Medulla oblongata (tissue), 1 donor: Measurements from ENCODE around the gene HAUS6.
A peak's percentile ranks its signal among the peaks of the same experiment; 100 is the strongest.
"Not testable (repeated sequence)": the region's sequence is repeated elsewhere in the genome, so short reads cannot be mapped to it uniquely, and the experiment has no call there.

Experiments used
- DNase-seq: peaks from one replicate; pipeline ENCODE4 v3.0.0-alpha.2; 2015; ENCODE audit errors: extremely low spot score

Gene HAUS6

DNA sequence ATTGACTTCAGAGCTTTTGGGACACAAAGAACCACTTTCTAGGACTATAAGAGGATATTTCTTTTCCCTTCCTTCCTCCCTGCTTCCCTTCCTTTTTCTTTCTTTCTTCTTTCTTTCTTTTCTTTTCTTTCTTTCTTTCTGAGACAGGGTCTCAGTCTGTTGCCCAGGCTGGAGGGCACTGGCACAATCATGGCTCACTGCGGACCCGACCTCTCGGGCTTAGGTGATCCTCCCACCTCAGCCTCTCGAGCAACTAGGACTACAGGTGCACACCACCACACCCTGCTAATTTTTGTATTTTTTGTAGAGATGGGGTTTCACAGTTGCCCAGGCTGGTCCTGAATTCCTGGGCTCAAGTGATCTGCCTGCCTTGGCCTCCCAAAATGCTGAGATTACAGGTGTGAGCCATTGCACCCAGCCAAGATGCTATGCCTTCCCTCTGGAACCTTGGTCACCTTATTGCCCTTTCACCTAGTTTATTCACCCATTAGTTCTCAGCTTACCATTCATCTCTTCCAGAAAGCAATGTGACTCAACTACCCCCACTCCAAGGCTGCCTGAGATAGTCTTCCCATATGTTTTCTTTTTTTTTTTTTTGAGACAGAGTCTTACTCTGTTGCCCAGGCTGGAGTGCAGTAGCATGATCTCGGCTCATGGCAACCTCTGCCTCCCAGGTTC lies 14.5 kb upstream of the HAUS6 start:
- no peak for DNase-seq

DNA sequence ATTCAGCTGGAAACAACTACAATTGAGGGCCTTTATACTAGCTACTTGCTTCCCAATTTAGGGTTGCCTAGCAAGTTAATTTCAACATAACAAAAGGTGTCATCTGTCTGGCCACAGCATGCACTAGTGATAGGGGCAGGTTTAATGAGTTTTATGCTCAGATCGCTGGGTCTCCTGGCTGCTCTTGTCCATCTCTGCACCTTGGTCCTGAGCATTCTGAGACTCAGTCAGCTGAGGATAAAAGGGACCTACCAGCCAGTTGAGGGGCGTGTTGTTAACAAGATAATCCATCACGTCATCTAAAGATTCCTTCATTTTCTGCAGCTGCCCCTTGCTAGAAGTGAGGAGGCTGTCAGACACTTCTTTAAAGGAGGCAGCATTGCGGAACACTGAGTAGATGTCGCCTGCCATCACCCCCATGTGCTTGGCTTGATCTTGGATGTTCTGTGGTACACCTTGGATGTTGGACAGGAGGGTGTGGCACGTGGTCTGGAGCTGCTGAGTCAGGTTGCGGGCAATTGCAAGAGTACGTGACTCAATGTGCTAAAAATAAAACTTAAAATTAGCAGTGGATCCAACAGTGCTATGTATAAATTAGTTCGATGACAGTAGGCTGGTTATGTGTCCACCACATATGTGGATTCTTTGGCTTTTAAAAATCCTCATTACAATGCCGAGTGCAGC lies 13.5 kb upstream of the HAUS6 start:
- DNase-seq, result no peak

DNA sequence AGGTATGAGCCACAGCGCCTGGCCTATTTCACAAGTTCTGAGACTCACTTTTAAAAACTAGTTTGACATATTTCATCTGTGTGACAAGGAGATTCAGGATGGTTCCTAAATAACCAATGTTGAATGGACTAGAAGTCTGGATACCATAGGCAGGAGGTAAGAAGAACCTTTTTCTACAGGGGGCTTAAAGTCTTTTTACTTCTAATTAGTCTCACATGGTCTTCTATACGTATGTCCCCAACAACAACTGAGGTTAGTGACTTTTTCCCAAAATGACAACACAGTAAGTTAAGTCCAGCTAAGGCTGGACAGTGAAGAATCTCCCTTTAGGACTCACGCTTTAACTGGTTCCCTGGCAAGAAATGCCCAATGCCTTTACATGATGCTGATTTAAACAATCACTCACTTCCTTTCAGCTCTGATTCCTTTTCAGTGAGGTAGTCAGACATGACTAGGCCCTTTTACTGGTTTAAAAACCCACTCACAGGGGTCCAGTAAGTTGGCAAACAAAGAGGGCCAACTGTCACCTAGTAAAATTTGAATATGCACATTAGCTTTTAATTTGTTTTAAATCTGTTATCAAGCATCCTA lies 12.1 kb upstream of the HAUS6 start:
- no peak for DNase-seq

- no peak for DNase-seq
Observed at GRCh38 chr9:19113964-19114679, 11.4 kb upstream of the HAUS6 start.

- DNase-seq, result not testable (repeated sequence)
Observed at GRCh38 chr9:19113064-19113611, 10.4 kb upstream of the HAUS6 start.

DNA sequence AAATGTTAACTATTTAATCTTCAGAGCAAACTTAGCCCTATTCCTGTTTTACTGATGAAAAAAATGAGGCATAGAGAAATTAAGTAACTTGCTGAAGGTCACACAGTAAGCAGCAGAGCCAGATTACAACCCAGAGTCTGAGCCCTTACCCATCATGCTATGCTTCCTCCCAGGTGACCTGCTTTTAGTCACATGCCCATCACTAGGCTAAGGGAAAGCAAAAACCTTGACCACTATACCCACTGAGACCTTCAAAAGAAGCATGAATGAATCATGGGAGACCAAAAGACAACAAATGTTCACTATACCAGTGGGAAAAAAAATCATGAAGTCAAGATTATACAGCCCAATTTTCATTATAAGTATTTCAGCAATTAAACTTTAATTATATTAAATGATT lies 5.3 kb upstream of the HAUS6 start:
- DNase-seq, result no peak

DNA sequence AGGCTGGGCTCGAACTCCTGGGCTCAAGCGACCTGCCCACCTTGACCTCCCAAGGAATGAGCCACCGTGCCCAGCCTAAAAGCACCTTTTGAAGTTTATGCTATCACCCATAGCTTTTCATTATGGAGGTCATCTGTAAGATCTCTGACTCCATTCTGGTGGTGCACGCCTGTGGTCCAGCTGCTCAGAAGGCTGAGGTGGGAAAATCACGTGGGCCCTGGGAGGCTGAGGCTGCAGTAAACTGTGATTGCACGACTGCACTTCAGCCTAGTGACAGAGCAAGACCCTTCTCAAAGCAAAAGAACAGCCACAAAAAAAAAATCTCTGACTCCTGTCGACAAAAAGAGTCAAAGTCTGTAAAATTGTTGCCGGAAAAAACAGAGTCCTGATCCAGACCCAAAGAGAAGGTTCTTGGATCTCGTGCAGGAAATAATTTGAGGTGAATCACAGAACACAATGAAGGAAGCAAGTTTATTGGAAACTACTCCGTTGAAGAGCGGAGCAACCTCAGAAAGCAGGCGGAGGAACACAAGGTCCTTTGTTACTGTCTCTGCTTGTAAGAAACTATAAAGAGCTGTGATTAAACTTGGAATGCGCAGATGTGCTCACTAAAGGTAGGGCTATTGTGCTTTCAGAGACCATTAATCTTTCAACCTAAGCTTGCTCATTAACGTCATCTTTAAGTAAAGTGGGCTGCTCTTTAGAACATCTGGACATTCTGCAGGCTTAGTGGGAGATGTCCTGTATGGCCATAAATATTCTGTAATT lies 2.0 kb upstream of the HAUS6 start:
- DNase-seq, result no peak

- no peak for DNase-seq
Observed at GRCh38 chr9:19102181-19102630, 498 bp downstream of the HAUS6 start.

GRCh38 chr9:19101203-19101602 lies 1.5 kb downstream of the HAUS6 start:
- DNase-seq, result no peak

- DNase-seq, result not testable (repeated sequence)
Observed at GRCh38 chr9:19097431-19097830, 5.3 kb downstream of the HAUS6 start.

DNA sequence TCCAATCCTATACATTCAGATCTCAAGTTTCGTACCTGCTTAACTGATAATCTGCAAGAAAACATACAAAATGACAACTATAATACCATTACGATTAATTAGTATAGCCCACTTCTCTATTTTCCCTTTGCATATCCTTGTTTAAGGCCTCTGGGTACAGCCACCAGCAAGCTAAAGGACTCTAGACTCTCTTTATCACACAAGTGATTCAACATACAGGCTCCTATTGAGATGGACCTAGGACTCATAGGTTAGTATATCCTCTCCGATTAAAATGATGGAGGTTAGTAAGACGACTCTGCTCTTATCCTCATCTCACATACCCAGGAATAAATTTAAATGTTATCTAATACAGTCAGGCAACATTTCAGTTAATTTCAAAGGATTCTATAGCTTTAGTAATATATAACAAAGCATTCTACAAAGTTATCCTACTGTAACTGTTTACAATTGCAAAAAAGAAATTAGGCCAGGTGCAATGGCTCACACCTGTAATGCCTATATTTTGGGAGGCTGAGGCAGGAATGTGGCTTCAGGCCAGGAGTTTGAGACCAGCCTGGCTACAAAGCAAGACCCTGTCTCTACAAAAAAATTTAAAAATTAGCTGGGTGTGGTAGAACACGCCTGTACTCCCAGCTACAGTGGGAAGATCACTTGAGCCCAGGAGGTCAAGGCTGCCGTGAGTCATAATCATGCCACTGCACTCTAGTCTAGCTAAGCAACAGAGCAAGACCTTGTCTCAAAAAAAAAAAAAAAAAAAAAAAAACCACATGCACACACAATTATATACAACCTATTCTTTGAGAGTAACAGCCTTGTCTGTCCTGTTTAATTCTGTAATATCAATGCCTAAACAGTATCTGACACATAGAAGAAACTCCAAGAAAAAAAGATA lies 15.4 kb downstream of the HAUS6 start:
- no peak for DNase-seq

DNA sequence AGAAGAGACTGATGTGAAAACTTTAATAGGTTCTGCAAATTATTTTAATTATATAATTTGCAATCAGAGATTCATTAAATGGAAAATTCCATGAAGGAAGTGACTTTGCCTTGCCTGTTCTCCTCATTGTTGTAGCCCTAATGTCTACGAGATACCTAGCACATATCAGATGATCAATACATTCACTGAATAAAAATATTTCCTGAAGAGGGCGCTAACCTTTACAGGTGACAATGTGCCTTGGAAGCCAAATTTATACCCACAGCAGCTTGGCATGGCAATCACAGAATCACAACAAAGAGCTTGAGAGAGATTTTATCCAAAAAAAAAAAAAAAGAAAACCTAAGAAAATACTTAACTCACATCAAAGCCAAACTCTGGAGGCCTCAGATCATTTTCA lies 17.4 kb downstream of the HAUS6 start:
- DNase-seq, result no peak

- DNase-seq, result no peak
Observed at GRCh38 chr9:19074836-19075235, 27.9 kb downstream of the HAUS6 start.

DNA sequence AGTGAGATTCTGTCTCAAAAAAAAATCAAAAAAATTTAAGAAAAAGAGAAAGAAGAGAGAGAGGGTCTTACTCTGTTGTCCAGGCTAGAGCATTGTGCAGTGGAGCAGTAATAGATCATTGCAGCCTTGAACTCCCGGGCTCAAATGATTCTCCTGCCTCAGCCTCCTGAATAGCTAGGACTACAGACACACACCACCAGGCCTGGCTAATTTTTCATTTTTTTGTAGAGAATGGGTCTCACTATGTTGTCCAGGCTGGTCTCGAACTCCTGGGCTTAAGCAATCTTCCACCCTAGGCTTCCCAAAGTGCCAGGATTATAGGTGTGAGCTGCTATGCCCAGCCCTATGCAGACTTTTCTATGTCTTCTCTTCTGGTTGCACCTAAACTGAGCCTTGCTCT lies 28.5 kb downstream of the HAUS6 start:
- no peak for DNase-seq

- no peak for DNase-seq
Observed at GRCh38 chr9:19057033-19057432, 45.7 kb downstream of the HAUS6 start.

DNA sequence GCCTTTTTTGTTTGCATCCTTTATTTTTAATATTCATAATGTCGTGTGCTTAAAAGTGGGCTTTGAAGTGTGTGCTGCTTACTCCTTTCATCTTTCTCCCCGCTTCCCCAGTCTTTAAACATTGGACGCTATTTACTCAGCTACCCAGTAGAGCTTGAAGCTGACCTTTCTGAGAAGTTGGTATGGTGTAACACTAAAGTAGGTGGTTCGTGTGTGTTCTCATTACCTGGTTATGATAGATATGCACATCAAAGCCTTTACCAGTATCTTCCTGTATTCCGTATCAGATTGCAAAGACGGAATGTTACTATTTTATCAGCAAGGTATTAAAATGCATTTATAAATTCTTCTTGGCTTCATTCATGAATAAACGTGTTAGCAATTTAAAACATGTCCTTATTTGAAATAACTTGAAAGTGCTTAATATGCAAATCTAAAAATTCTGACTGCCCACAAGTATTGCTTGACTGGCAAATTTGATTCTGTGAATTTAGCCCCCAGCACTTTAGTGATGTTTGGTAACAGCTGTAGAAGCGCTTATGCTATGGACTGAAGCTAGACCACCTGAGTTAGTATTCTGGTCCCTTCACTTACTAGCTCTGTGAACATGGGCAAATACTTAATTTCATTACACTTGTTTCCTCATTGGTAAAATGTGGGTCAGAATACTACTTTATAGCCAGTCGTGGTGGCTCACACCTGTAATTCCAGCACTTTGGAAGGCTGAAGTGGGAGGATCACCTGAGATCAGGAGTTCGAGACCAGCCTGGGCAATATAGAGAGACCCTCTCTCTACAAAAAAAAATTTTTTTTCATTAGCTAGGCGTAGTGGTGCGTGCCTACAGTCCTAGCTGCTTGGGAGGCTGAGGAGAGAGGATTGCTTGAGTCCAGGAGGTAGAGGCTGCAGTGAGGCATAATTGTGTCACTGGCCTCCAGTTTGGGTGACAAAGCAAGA lies 51.8 kb downstream of the HAUS6 start:
- DNase-seq, result no peak

DNA sequence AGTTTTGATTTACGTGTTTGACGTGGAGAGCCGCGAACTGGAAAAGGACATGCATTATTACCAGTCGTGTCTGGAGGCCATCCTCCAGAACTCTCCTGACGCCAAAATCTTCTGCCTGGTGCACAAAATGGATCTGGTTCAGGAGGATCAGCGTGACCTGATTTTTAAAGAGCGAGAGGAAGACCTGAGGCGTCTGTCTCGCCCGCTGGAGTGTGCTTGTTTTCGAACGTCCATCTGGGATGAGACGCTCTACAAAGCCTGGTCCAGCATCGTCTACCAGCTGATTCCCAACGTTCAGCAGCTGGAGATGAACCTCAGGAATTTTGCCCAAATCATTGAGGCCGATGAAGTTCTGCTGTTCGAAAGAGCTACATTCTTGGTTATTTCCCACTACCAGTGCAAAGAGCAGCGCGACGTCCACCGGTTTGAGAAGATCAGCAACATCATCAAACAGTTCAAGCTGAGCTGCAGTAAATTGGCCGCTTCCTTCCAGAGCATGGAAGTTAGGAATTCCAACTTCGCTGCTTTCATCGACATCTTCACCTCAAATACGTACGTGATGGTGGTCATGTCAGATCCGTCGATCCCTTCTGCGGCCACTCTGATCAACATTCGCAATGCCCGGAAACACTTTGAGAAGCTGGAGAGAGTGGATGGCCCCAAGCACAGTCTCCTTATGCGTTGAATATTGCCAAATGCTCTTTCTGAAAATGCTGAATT lies 52.6 kb downstream of the HAUS6 start:
- peak; percentile 68 for DNase-seq
